Body of pancreas (tissue), 4 donors: ENCODE results near the gene PPP1R17. TPM values are rescaled to one million over a fixed set of nuclear protein-coding genes. Genes with fewer than 3 reads are reported as not detected.
A peak's percentile ranks its signal among the peaks of the same experiment; 100 is the strongest.

Experiments
- ATAC-seq: fragments of 150-250 bp; one replicate; pipeline ENCODE4 v1.9.1; 2016
- DNase-seq, 4 donors: peaks; one replicate each; pipeline ENCODE4 v3.0.0-alpha.2; 2019
- H3K27ac ChIP-seq, 4 donors: fragments of 200-600 bp; sonication (generic); 1 replicate in 3 of 4; 2 replicates in 1 of 4; pipeline versions ENCODE4 v1.5.1 to v1.6.1; 2016 to 2019; ENCODE audit warnings: mild to moderate bottlenecking in 1 of 4, mixed read lengths in 1 of 4, moderate library complexity in 1 of 4
- H3K27me3 ChIP-seq, 2 donors: fragments of 200-600 bp; sonication (generic); one replicate each; pipeline ENCODE4 v1.6.0; 2016; ENCODE audit warnings: mild to moderate bottlenecking in 1 of 2
- H3K36me3 ChIP-seq, 2 donors: fragments of 200-600 bp; sonication (generic); replicated peaks in 1 of 2; 2 replicates each; pipeline ENCODE4 v1.5.1; 2016; ENCODE audit warnings: low read depth in 2 of 2; ENCODE audit not compliant: insufficient read depth in 1 of 2
- H3K4me1 ChIP-seq: fragments of 200-600 bp; sonication (generic); one replicate; pipeline ENCODE4 v1.6.0; 2016
- H3K4me3 ChIP-seq, 2 donors: fragments of 200-600 bp; sonication (generic); 1 replicate in 1 of 2; 2 replicates in 1 of 2; pipeline ENCODE4 v1.5.1; 2016 to 2019
- H3K9me3 ChIP-seq, 3 donors: fragments of 200-600 bp; sonication (generic); 1 replicate in 2 of 3; 2 replicates in 1 of 3; pipeline ENCODE4 v1.5.1; 2016
- POLR2A ChIP-seq, 3 donors: fragments of 450-650 bp; IDR thresholded peaks; one replicate each; pipeline ENCODE4 v1.6.1; 2016; ENCODE audit warnings: antibody characterized with exemption in 3 of 3, mild to moderate bottlenecking in 2 of 3
- WGBS, 2 donors: methylation state at CpG; one replicate each; pipeline ENCODE4 v1.1.5; 2017; 5-methylcytosine and 5-hydroxymethylcytosine counted together
- intact Hi-C: fragments of 100-400 bp; cut with DNase I; formaldehyde crosslinking; loops from one replicate; pipeline ENCODE4 v1.15.1; 2023
- total RNA-seq, 2 donors: library from RNA; depleted of rRNA; stranded (reverse); fragments of >200 nt; gene quantifications; one replicate each; pipeline ENCODE4 v1.1.0, GENCODE V29; 2016
- TF ChIP-seq, protein P1 (sequence below), 7 experiments: fragments of 450-650 bp in 4 of 7; fragments of 200-600 bp in 3 of 7; sonication (generic) in 3 of 7; IDR thresholded peaks; one replicate each; pipeline ENCODE4 v1.5.1; 2016 to 2019; ENCODE audit warnings: antibody characterized with exemption in 7 of 7

Gene PPP1R17
- total RNA-seq, 2 donors from 2014 or later, result not detected

DNA sequence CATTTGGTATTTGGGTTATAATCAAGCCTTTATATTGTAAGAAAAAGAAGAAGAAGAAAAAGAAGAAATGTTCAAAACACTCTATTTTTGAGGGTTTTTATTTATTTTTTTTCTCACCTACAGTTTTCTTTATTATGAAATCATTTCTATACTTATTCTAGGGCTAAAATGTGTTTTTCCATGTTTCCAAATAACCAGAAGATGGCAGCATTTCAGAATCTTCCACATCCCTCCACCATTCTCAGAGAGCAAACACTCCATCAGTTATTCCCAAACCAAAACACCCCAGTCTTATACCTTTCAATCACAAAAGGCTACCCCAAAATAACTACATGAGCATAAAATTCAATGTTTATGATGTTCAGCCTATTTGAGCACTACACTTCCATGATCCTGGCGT lies 38.7 kb upstream of the PPP1R17 start:
- no peak for ATAC-seq
- Histone ChIP-seq H3K9me3 (no peaks in the 10 kb centered on the region), H3K27me3 (no peaks in the 10 kb centered on the region), H3K27ac (no peak overlapping the region), H3K36me3 (no peaks in the 10 kb centered on the region), H3K4me1 (no peaks in the 10 kb centered on the region), H3K4me3 (no peak overlapping the region)
- intact Hi-C loops, result no loop called here
- WGBS, 2 donors, result 91 to 93% methylated on average over 1 of the region's 1 CpG
- DNase-seq, result no peak
- no peak for TF ChIP-seq POLR2A (IDR thresholded peaks at IDR 0.05)
- TF ChIP-seq, protein P1, sequence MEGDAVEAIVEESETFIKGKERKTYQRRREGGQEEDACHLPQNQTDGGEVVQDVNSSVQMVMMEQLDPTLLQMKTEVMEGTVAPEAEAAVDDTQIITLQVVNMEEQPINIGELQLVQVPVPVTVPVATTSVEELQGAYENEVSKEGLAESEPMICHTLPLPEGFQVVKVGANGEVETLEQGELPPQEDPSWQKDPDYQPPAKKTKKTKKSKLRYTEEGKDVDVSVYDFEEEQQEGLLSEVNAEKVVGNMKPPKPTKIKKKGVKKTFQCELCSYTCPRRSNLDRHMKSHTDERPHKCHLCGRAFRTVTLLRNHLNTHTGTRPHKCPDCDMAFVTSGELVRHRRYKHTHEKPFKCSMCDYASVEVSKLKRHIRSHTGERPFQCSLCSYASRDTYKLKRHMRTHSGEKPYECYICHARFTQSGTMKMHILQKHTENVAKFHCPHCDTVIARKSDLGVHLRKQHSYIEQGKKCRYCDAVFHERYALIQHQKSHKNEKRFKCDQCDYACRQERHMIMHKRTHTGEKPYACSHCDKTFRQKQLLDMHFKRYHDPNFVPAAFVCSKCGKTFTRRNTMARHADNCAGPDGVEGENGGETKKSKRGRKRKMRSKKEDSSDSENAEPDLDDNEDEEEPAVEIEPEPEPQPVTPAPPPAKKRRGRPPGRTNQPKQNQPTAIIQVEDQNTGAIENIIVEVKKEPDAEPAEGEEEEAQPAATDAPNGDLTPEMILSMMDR (IDR thresholded peaks at IDR 0.05), result peak in 4 of 7 experiments; percentile 5 to 29 (median 14)

- H3K36me3 ChIP-seq, result no peaks in the 10 kb centered on the region
- H3K9me3 ChIP-seq, result no peaks in the 10 kb centered on the region
- intact Hi-C loops, result no loop called here
- H3K4me1 ChIP-seq, result no peaks in the 10 kb centered on the region
- no peak for TF ChIP-seq POLR2A (IDR thresholded peaks at IDR 0.05)
- TF ChIP-seq, protein P1 (IDR thresholded peaks at IDR 0.05), result no peak
- no peak overlapping the region for H3K27ac ChIP-seq
- DNase-seq, result no peak
- WGBS, 2 donors, result 80 to 96% methylated on average over 4 of the region's 4 CpGs
- H3K27me3 ChIP-seq, result no peaks in the 10 kb centered on the region
- no peak overlapping the region for H3K4me3 ChIP-seq
- no peak for ATAC-seq
Observed at GRCh38 chr7:31648880-31649279, 38.1 kb upstream of the PPP1R17 start.

DNA sequence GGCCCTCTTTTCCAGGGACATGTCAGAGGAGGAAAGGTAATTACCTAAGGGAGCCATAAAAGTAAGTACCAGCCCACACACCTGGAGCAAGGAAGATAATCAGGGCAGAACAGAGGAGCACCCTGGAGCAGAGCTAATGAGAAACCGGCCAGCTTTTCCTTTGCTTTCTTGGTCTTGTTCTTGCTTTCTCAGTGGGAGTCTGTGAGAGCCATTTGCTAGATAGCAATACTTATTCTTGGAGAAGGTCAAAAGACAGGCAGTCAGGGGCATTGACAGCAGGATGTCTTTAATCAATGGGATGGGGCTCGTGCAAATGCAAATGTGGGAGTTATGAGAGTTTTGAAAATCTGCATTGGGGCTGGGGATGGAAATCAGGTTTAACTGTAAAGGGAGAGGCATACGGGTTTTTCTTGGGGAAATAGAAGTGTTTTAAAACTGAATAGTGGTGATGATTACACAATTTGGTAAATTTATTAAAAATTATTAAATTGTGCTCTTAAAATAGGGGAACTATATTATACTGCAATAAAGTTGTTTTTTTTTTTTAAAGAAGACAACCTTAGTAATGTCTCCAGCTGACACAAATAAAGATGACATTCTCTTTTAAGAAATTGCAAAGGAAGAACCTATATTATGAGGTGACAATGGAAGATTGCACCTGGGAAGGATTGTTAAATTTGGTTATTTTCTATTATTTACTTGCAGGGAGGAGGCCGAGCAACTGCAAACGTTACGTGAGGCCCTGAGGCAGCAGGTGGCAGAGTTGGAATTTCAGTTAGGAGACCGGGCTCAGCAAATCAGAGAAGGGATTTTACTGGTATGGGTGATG lies 35.6 kb upstream of the PPP1R17 start:
- no peaks in the 10 kb centered on the region for H3K36me3 ChIP-seq
- intact Hi-C loops, result no loop called here
- H3K27ac ChIP-seq, result no peak overlapping the region
- WGBS, 2 donors, result 72 to 77% methylated on average over 7 of the region's 7 CpGs
- no peaks in the 10 kb centered on the region for H3K27me3 ChIP-seq
- ATAC-seq (no peak), DNase-seq (no peak)
- no peak overlapping the region for H3K4me3 ChIP-seq
- no peaks in the 10 kb centered on the region for H3K4me1 ChIP-seq
- H3K9me3 ChIP-seq, result no peaks in the 10 kb centered on the region
- TF ChIP-seq POLR2A (IDR thresholded peaks at IDR 0.05), result no peak
- TF ChIP-seq, protein P1 (IDR thresholded peaks at IDR 0.05), result no peak

DNA sequence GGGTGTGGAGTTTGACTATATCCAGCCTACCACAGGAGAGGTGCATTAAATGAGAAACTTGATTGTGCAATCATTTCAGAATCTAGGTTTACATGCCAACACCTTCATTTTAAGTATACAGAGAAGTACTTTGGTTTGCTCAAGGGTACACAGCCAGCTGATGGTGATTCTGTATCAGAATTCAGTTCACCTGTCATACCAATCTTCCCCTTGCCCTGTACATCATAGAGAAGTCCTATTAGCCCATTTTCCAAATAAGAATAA lies 35.0 kb upstream of the PPP1R17 start:
- intact Hi-C loops, result no loop called here
- no peak for DNase-seq
- Histone ChIP-seq H3K4me1 (no peaks in the 10 kb centered on the region), H3K4me3 (no peak overlapping the region), H3K27ac (no peak overlapping the region), H3K9me3 (no peaks in the 10 kb centered on the region), H3K27me3 (no peaks in the 10 kb centered on the region), H3K36me3 (no peaks in the 10 kb centered on the region)
- no peak for ATAC-seq
- TF ChIP-seq, protein P1 (IDR thresholded peaks at IDR 0.05), result no peak
- no peak for TF ChIP-seq POLR2A (IDR thresholded peaks at IDR 0.05)

DNA sequence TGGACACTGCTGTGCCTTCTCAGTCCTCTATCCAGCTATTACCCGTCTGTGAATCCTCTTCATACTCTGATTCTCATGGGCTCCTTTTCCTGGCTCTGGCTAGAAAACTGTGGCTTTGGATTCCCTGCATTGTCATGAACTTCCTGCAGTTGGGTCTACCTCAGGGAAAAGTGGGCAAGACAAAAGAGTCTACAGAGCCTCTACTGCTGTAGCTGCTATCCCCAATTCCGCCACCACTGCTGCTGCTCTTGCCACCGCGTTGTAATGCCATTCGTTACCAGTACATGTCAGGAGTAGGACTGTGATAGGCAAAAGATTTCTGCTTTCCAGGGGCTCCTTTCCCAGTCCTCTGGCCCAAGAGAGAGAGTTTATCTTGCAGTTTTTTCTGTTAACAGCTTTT lies 23.9 kb upstream of the PPP1R17 start:
- H3K9me3 ChIP-seq, result no peaks in the 10 kb centered on the region
- TF ChIP-seq, protein P1 (IDR thresholded peaks at IDR 0.05), result no peak
- no peak for TF ChIP-seq POLR2A (IDR thresholded peaks at IDR 0.05)
- intact Hi-C loops, result no loop called here
- H3K27me3 ChIP-seq, result no peaks in the 10 kb centered on the region
- H3K36me3 ChIP-seq, result no peaks in the 10 kb centered on the region
- no peaks in the 10 kb centered on the region for H3K4me1 ChIP-seq
- no peak for ATAC-seq
- no peak overlapping the region for H3K4me3 ChIP-seq
- no peak overlapping the region for H3K27ac ChIP-seq
- 61 to 66% methylated on average over 5 of the region's 5 CpGs for WGBS, 2 donors
- no peak for DNase-seq
